ENCODE data around the gene COL27A1. TPM values are rescaled to one million over a fixed set of nuclear protein-coding genes. Genes with fewer than 3 reads are reported as not detected.
A peak's percentile ranks its signal among the peaks of the same experiment; 100 is the strongest.

Gene COL27A1
- total RNA-seq, 4 donors from 2014 or later: 14.2 to 32.9 (median 20.7) TPM

DNA sequence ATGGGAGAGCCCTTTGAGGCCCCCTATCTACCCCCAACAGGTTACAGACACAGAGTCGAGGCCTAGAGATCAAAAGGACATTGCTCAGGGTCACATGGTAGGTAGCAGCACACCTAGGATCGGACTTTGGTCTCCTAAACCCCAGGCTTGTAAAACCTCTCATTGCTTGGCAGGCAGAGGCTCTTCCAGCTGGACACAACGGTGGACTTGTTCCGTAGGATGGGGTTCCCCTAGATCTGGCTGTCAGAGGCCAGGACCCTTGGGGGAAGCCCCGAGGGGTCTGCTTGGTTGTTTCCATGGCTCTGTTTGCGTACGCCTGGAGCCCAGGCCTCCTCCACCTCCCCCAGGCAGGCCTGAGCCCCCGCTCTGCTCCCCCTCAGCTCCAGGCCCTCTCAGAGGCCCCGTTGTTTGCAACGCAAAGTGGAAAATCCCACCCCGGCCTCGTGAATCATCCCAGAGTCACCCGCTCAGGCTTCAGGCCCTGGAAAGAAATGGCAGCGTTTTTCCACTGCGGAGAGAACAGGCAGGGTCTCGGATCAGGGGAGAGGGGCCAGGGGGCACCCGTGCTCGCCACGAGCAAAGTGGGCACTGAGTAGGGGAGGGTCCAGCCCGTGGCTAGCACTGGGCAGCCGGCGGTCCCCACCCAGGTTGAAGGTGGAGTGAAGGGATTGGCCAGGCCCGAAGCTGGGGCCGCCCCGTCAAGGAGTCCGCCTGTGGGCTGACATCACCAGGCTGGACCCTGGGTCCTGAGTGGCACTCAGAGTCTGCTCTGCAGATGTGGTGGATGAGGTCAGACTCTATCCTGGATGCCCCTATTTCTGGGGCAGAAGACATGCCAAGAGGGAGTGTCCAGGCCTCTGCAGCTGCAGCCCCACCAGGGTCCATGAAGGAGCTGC lies 19.8 kb downstream of the COL27A1 start:
- H3K27ac ChIP-seq: peak overlapping the region; percentile 63
- no peak overlapping the region for H3K4me3 ChIP-seq
- peaks cover 48% of the 10 kb centered on the region for H3K4me1 ChIP-seq
- DNase-seq (ENCODE audit: low spot score in 2 of 2): no peak
- WGBS: 62% methylated on average over 5 of the region's 26 CpGs
- H3K36me3 ChIP-seq: no peaks in the 10 kb centered on the region
- TF ChIP-seq POLR2AphosphoS5 (IDR thresholded peaks at IDR 0.05) (no peak), EP300 (IDR thresholded peaks at IDR 0.05) (no peak), POLR2A (IDR thresholded peaks at IDR 0.05) (no peak)
- TF ChIP-seq, protein P1, sequence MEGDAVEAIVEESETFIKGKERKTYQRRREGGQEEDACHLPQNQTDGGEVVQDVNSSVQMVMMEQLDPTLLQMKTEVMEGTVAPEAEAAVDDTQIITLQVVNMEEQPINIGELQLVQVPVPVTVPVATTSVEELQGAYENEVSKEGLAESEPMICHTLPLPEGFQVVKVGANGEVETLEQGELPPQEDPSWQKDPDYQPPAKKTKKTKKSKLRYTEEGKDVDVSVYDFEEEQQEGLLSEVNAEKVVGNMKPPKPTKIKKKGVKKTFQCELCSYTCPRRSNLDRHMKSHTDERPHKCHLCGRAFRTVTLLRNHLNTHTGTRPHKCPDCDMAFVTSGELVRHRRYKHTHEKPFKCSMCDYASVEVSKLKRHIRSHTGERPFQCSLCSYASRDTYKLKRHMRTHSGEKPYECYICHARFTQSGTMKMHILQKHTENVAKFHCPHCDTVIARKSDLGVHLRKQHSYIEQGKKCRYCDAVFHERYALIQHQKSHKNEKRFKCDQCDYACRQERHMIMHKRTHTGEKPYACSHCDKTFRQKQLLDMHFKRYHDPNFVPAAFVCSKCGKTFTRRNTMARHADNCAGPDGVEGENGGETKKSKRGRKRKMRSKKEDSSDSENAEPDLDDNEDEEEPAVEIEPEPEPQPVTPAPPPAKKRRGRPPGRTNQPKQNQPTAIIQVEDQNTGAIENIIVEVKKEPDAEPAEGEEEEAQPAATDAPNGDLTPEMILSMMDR (IDR thresholded peaks at IDR 0.05): no peak
- no peaks in the 10 kb centered on the region for H3K9me3 ChIP-seq
- H3K27me3 ChIP-seq: no peaks in the 10 kb centered on the region

- Histone ChIP-seq H3K4me1 (peaks cover 59% of the 10 kb centered on the region), H3K4me3 (no peak overlapping the region), H3K27ac (no peak overlapping the region), H3K36me3 (no peaks in the 10 kb centered on the region), H3K27me3 (no peaks in the 10 kb centered on the region), H3K9me3 (no peaks in the 10 kb centered on the region)
- no peak for DNase-seq (ENCODE audit: low spot score in 2 of 2)
- 61% methylated on average over 5 of the region's 11 CpGs for WGBS
- no peak for TF ChIP-seq POLR2A (IDR thresholded peaks at IDR 0.05)
- no peak for TF ChIP-seq EP300 (IDR thresholded peaks at IDR 0.05)
- TF ChIP-seq POLR2AphosphoS5 (IDR thresholded peaks at IDR 0.05): no peak
- TF ChIP-seq, protein P1 (IDR thresholded peaks at IDR 0.05): no peak
These were observed 21.4 kb downstream of the COL27A1 start for GRCh38 chr9:114176624-114177291.

DNA sequence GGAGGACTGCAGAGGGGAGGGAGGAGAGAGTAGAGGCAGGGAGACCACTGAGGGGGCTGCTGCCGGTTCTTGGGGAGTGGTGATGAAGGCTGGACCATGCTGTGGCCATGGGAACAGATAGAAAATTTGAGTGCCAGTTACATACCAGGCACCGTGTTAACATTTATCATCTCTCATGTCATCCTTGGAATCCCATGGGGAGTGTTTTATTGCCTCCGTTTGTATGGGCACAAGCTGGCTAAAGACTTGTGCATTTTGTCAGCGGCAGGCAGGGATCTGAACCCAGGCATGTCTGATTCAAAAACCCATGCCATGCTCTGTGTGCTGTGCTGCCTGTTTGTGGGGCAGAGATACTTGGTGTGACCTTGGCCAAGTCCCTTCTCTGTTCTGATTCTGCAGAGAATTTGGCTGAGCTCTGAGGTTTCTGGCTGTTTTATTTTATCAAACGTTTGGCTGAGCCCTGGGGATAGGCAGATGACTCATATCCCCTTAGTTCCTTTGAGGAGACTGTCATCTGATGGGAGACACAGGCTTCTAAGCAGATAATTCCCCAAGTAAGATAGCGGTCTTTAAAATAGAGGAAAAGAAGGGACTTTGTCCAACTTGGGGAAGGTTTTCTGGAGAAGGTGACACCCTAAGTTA lies 22.2 kb downstream of the COL27A1 start:
- Histone ChIP-seq H3K4me3 (no peak overlapping the region), H3K27me3 (no peaks in the 10 kb centered on the region), H3K27ac (no peak overlapping the region), H3K36me3 (no peaks in the 10 kb centered on the region), H3K9me3 (no peaks in the 10 kb centered on the region), H3K4me1 (peaks cover 54% of the 10 kb centered on the region)
- DNase-seq (ENCODE audit: low spot score in 2 of 2): no peak
- TF ChIP-seq POLR2AphosphoS5 (IDR thresholded peaks at IDR 0.05): no peak
- no peak for TF ChIP-seq POLR2A (IDR thresholded peaks at IDR 0.05)
- no peak for TF ChIP-seq EP300 (IDR thresholded peaks at IDR 0.05)
- TF ChIP-seq, protein P1 (IDR thresholded peaks at IDR 0.05): no peak
- 30% methylated on average over 6 of the region's 6 CpGs for WGBS

- Histone ChIP-seq H3K27ac (no peak overlapping the region), H3K4me3 (no peak overlapping the region), H3K9me3 (no peaks in the 10 kb centered on the region), H3K36me3 (no peaks in the 10 kb centered on the region), H3K27me3 (no peaks in the 10 kb centered on the region), H3K4me1 (peaks cover 49% of the 10 kb centered on the region)
- no peak for DNase-seq (ENCODE audit: low spot score in 2 of 2)
- 76% methylated on average over 8 of the region's 8 CpGs for WGBS
- no peak for TF ChIP-seq POLR2A (IDR thresholded peaks at IDR 0.05)
- TF ChIP-seq, protein P1 (IDR thresholded peaks at IDR 0.05): no peak
- no peak for TF ChIP-seq POLR2AphosphoS5 (IDR thresholded peaks at IDR 0.05)
- TF ChIP-seq EP300 (IDR thresholded peaks at IDR 0.05): no peak
These were observed 22.7 kb downstream of the COL27A1 start for GRCh38 chr9:114178076-114178475.
